GM12864 (cell line): ENCODE measurements around the gene PRR15L.
"Not testable (repeated sequence)": the region's sequence is repeated elsewhere in the genome, so short reads cannot be mapped to it uniquely, and the experiment has no call there.

ENCODE experiments used
- DNase-seq: peaks from one replicate; pipeline ENCODE4 v3.0.0-alpha.2; 2011; ENCODE audit warnings: low read depth
- H3K4me3 ChIP-seq: 2 replicates; pipeline ENCODE4 v1.5.1; 2011; ENCODE audit warnings: mild to moderate bottlenecking, low read depth, low read length, control low read depth
- TF ChIP-seq, protein P1 (sequence below): IDR thresholded peaks from 2 replicates; pipeline ENCODE4 v1.5.1; 2011; ENCODE audit warnings: low read depth, mild to moderate bottlenecking, moderate library complexity, low read length, control low read depth, inconsistent platforms; ENCODE audit errors: missing control alignments

PRR15L gene, protein sequence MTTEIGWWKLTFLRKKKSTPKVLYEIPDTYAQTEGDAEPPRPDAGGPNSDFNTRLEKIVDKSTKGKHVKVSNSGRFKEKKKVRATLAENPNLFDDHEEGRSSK

DNA sequence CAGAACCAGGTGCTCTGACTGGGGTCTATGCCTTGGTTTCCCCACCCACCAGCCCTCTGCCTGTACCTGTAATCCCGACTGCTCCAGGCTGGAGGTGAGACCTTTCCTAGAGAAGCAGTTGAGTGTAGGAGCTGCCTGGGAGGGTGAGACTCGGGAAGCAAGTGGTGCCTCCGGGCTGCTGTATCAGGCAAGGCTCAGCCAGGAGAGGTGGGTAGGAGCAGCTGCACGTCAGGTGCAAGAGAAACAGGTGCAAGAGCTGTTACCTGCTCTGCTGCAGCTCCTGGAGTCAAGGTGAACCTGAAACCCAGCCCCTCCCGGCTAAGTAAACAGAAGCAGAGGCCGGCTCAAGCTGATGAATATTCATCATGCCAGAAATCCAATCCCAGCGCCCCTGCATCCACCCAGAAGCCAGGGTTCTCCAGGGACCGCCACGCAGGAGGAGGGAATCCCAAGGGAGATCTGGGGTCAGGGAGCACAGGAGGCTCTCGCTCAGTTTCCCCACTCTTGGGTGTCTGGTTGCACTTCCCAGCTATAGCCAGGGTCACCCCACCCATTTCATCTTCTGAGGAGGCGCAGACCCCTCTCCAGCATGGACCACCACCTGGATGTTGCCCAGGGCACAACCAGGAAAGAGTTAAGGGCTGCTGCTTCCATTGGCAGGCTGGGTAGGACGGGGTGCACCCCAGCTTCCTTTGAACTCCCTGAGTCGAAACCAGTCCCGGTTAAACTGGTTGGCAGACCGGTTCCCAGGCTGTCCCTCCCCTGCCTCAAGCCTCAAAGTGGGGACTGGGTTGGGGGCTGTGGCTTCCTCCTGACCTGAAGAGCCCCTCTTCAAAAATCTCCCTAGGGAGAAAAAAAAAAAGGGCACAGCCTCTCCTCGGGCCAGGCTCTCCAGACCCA is at the start of gene PRR15L:
Gene PRR15L (minus strand): TSS at position 293 of the 900 bp plus-strand sequence. CDS start 4,649 bp downstream, outside the sequence.
- TF ChIP-seq, protein P1, sequence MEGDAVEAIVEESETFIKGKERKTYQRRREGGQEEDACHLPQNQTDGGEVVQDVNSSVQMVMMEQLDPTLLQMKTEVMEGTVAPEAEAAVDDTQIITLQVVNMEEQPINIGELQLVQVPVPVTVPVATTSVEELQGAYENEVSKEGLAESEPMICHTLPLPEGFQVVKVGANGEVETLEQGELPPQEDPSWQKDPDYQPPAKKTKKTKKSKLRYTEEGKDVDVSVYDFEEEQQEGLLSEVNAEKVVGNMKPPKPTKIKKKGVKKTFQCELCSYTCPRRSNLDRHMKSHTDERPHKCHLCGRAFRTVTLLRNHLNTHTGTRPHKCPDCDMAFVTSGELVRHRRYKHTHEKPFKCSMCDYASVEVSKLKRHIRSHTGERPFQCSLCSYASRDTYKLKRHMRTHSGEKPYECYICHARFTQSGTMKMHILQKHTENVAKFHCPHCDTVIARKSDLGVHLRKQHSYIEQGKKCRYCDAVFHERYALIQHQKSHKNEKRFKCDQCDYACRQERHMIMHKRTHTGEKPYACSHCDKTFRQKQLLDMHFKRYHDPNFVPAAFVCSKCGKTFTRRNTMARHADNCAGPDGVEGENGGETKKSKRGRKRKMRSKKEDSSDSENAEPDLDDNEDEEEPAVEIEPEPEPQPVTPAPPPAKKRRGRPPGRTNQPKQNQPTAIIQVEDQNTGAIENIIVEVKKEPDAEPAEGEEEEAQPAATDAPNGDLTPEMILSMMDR, result no peak
- no peak for DNase-seq
- H3K4me3 ChIP-seq, result no peak within 1 kb of the TSS

DNA sequence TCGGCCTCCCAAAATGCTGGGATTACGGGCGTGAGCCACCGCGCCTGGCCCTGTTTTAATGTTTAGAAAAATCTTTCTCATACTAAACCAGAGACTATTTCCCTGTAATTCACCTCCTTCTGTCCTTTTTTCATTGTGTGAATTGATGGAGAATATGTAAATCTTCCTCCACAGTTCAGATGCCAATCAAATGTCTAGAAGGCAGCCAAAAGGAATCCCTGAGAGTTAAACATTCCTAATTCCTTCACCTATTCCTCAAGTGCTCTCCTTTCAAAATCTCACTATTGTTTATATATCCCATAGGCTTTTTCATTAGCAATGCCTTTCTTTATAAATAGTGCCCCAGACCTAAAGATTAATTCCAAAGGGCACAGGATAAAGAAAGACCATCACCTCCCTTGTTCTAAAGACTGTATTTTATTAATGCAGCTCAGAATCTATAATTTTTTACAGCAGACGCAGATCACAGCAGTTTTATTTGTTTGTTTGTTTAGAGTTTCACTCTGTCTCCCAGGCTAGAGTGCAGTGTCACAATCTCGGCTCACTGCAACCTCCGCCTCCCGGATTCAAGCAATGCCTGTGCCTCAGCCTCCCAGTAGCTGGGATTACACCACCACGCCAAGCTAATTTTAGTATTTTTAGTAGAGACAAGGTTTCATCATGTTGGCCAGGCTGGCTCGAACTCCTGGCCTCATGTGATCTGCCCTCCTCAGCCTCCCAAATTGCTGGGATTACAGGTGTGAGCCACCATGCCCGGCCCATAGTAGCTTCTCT is 49.4 kb upstream of the PRR15L start:
- H3K4me3 ChIP-seq, result no peak overlapping the region
- TF ChIP-seq, protein P1, result no peak
- no peak for DNase-seq

DNA sequence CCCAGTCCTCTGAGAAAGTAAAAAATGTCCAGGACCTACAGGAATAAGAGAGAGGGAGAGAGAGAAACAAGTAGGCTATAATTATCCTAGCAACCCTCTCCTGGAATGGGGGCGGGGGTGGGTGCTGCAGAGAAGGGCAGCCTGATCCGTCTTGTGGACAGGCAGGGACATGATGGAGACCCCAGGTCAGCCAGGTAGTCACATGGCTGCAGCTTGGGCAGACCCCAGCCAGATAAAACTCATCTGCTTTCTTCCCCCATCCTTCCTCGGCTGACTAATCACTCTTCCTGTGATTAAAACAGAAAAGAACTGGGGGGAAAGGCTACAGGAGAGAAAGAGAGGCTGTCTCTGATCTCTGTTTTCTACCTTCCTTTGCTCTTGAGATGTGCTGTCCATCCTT is 47.3 kb upstream of the PRR15L start:
- TF ChIP-seq, protein P1, result no peak
- H3K4me3 ChIP-seq, result no peak overlapping the region
- DNase-seq, result no peak

DNA sequence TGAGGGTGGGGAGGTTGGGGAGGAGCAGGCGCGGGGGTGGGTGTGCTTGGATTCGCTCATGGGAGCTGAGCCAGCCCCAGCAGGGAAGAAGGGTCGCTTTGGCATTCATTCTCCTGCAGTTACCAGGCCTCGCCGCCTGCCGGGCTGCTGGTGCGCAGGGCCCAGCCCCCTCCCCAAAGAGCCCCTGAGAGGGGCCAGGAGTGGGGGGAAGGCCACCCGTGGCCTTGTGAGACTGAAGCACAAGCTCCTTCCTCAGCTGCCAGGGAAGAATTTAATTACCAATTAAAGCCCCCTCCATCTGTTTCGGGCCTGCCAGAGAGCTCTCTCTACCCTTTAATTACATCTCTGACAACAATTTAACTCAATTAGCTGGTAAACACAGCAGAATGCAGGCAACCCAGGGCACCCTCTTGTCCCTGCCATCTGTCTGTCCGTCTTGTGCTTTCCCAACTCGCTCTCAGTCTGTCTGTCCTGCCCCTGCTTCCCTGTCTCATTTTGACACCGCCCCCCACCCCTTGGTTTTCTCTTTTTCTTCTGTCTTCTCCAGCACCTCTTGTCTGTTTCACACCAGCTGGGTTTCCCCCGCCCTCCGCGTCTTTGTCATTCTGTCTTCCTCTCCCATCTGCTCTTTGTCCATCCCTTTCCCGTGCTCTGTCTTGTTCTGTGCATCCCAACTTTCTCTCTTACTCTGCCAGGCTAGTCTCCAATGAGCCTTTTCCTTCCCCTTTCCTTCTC is 45.9 kb upstream of the PRR15L start:
- DNase-seq, result no peak
- H3K4me3 ChIP-seq, result no peak overlapping the region
- TF ChIP-seq, protein P1, result no peak

DNA sequence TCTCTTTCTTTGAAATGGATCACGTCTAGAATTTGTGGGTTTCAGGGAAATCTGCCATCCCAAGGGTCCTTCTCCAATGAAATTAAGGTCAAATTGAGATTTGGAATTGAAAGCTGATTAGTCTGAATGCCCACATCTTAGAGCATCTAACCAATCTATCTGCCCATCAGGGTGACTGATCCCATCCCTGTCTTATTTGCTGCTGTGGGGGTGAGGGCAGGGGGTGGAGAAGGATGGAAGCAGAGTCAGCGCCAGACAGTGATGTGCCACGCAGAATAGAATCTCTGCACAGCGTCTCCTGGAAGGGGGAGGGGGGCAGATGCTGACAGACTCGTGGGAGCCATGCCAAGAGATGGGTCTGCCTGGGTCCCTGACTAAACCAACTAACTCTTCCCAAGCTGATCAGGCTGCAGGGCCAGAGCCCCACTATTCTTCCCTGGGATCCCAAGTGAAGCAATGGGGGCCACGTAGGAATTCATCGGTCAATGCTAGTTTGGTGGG is 45.3 kb upstream of the PRR15L start:
- no peak for DNase-seq
- H3K4me3 ChIP-seq, result no peak overlapping the region
- TF ChIP-seq, protein P1, result no peak

DNA sequence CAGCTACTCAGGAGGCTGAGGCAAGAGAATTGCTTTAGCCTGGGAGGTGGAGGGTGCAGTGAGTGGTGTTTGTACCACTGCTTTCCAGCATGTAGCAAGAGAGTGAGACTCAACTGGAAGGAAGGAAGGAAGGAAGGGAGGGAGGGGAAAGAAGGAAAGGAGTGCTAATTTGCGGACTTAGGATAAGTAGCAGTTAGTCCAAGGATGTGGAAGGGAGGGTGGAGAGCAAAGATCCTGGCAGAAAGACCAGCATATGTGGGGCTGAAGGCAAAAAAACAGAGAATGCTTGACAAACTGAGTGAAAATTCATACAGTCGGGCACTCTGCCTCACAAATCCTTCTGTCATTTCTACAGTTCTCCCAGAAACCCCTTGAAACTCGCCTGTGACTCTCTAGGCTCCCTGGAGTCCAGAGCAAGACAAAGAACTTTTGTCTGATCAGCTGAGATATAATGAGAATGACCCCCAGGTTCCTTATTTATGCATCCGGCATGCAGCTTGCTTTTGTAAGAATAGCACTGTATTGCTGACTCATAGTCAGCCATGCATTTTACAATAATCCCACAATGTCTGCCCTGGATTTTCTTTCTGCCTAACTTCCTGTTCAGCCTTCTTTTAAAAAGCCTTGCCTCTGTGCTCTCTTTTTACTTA is 44.7 kb upstream of the PRR15L start:
- TF ChIP-seq, protein P1, result no peak
- no peak overlapping the region for H3K4me3 ChIP-seq
- DNase-seq, result no peak

DNA sequence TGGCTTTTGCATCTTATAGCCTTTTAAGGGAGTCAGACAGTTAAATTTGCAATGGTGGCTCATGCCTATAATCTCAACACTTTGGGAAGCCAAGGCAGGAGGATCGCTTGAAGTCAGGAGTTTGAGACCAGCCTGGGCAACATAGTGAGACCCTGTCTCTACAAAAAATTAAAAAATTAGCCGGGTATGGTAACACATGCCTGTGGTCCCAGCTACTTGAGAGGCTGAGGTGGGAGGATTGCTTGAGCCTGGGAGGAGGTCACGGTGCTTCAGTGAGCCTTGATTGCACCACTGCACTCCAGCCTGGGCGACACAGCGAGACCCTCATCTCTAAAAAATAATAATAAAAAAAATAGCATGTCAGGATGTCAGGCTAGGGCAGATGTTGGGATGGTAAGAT is 44.0 kb upstream of the PRR15L start:
- not testable (repeated sequence) for DNase-seq, H3K4me3 ChIP-seq
